Gastroesophageal sphincter (tissue), 3 donors: ENCODE data around the gene CEP131.

Experiments used
- CTCF ChIP-seq, 4 experiments: fragments of 200-600 bp in 2 of 4; fragments of 450-650 bp in 2 of 4; sonication (generic) in 1 of 4; IDR thresholded peaks; one replicate each; pipeline ENCODE4 v1.5.1; 2017 to 2019; ENCODE audit warnings: antibody characterized with exemption in 4 of 4, mild to moderate bottlenecking in 2 of 4, moderate library complexity in 2 of 4
- POLR2AphosphoS5 ChIP-seq: sonication (generic); formaldehyde crosslinking; IDR thresholded peaks from one replicate; pipeline ENCODE4 v1.6.1; 2017; ENCODE audit warnings: antibody characterized with exemption

GRCh38 chr17:81209141-81209540, 13.6 kb downstream of the CEP131 start:
- TF ChIP-seq CTCF (IDR thresholded peaks at IDR 0.05): no peak
- TF ChIP-seq POLR2AphosphoS5: no peak
